Adipocyte (in vitro differentiated cells): Measurements from ENCODE around the gene CDC42BPA.

Experiments
- DNase-seq: peaks from one replicate; pipeline ENCODE4 v3.0.0-alpha.2; 2015; ENCODE audit warnings: low read depth
- H3K27me3 ChIP-seq: replicated peaks from 2 replicates; pipeline ENCODE4 v1.7.0; 2013; ENCODE audit warnings: mild to moderate bottlenecking, low read length, moderate library complexity; ENCODE audit not compliant: control insufficient read depth, insufficient read depth
- H3K36me3 ChIP-seq: 2 replicates; pipeline ENCODE4 v1.7.0; 2013; ENCODE audit warnings: low read length, mild to moderate bottlenecking, moderate library complexity; ENCODE audit not compliant: control insufficient read depth, insufficient read depth, severe bottlenecking
- H3K4me1 ChIP-seq: 2 replicates; pipeline ENCODE4 v1.7.0; 2013; ENCODE audit warnings: mild to moderate bottlenecking, low read length, moderate library complexity; ENCODE audit not compliant: control insufficient read depth, insufficient read depth
- H3K4me3 ChIP-seq: 2 replicates; pipeline ENCODE4 v1.7.0; 2013; ENCODE audit warnings: mild to moderate bottlenecking, low read length, moderate library complexity
- H3K9ac ChIP-seq: 2 replicates; pipeline ENCODE4 v1.7.0; 2013; ENCODE audit warnings: mild to moderate bottlenecking, low read length, moderate library complexity
- H3K9me3 ChIP-seq: 2 replicates; pipeline ENCODE4 v1.7.0; 2013; ENCODE audit warnings: mild to moderate bottlenecking, low read length, moderate library complexity; ENCODE audit not compliant: control insufficient read depth

The CDC42BPA gene

DNA sequence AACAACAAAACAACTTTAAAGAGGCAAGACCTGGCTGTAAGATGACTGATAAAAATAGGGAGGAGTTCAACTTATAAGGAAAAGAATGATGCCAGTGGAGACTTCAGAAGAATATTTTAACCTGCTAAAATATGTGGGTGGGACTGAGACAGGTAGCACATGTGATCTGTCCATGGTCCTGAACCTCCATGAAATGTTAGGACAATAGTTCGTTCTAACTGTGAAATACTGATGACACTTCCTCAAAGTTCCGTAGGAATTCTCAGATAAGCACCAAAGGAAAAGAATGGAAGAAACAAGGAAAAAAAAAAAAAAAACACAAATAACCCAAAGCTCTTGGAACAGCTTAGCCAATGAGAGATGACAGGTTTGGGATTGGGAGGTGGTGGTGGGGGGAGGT, 44.7 kb downstream of the CDC42BPA start:
- no peaks in the 10 kb centered on the region for H3K27me3 ChIP-seq
- no peaks in the 10 kb centered on the region for H3K36me3 ChIP-seq
- no peak overlapping the region for H3K9ac ChIP-seq
- no peak overlapping the region for H3K4me3 ChIP-seq
- peaks cover 3% of the 10 kb centered on the region for H3K4me1 ChIP-seq
- no peaks in the 10 kb centered on the region for H3K9me3 ChIP-seq
- no peak for DNase-seq

DNA sequence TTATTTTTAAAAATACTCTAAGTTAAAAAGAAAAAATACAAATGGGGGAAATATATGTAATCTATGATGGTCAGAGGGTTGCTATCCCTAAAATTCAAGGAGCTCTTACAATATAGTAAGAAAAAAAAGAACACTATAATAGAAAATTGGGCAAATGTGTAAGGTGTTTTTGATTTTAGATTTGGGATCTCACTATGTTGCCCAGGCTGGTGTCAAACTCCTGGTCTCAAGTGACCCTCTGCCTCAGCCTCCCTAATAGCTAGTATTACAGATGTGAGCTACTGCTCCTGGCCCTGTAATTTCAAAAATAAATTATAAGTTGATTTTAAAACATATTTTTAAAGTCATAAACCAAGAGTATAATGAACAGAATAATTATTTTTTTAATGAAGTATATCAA, 45.9 kb downstream of the CDC42BPA start:
- Histone ChIP-seq H3K36me3 (no peaks in the 10 kb centered on the region), H3K4me1 (peaks cover 5% of the 10 kb centered on the region)

DNA sequence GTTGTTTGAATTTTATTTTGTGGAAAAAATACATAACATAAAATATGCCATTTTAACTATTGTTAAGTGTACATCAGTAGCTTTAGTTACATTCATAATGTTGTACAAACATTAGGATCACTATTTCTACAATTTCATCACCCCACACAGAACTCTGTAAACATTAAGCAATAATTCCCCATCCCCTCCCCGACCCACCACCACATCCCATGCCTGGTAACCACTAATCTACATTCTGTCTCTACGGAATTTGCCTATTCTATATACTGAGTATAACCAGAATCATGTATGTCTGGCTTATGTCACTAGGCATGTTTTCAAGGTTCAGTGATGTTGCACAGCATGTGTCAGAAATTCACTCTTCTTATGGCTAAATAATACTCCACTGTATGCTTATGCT, 47.7 kb downstream of the CDC42BPA start:
- Histone ChIP-seq H3K9me3 (no peaks in the 10 kb centered on the region), H3K4me3 (no peak overlapping the region), H3K27me3 (no peaks in the 10 kb centered on the region), H3K36me3 (no peaks in the 10 kb centered on the region), H3K9ac (no peak overlapping the region), H3K4me1 (peaks cover 5% of the 10 kb centered on the region)
- peak; percentile 14 for DNase-seq

More for the DNA sequence above, 45.9 kb downstream of the CDC42BPA start:
- no peak overlapping the region for H3K9ac ChIP-seq
- no peaks in the 10 kb centered on the region for H3K9me3 ChIP-seq
- H3K27me3 ChIP-seq: no peaks in the 10 kb centered on the region
- DNase-seq: no peak
- H3K4me3 ChIP-seq: no peak overlapping the region

DNA sequence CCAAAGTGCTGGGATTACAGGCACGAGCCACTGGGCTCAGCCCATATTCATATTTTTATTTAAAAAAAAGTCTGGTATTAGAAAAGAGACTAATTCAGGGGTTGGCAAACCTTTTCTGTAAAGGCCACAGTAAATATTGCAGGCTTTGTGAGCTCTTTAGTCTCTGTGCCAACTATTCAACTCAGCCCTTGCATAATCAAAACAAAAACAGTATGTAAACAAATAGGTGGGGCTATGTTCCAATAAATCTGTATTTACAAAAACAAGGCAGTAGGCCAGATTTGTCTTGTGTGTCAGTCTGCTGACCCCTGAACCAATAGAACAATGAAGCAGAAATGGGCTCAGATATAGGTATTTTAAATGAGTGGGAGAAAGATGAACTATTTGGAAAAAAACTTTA, 49.3 kb downstream of the CDC42BPA start:
- no peaks in the 10 kb centered on the region for H3K9me3 ChIP-seq
- no peak overlapping the region for H3K4me3 ChIP-seq
- H3K27me3 ChIP-seq: no peaks in the 10 kb centered on the region
- no peaks in the 10 kb centered on the region for H3K36me3 ChIP-seq
- H3K9ac ChIP-seq: no peak overlapping the region
- DNase-seq: peak; percentile 70
- peaks cover 5% of the 10 kb centered on the region for H3K4me1 ChIP-seq

DNA sequence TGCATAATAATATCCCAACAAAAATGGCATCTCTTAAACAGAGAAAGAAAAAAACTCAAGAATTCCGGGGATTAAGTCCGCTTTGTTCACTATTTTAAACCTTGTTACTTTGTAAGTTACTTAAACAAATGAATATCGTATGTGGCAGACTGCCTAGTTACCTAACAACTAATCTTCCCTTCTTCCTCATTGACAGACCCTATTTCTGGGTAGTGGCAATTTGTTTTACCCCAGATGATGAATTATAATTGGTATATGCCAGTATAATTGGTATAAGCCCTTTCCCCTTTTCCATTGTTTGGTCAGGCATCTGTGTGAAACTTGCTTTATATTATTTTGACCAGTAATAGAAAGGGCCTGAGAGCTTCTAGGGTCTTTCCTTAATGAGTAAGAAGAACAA, 52.4 kb downstream of the CDC42BPA start:
- Histone ChIP-seq H3K4me3 (no peak overlapping the region), H3K27me3 (no peaks in the 10 kb centered on the region), H3K9ac (no peak overlapping the region), H3K4me1 (peaks cover 8% of the 10 kb centered on the region), H3K9me3 (no peaks in the 10 kb centered on the region), H3K36me3 (no peaks in the 10 kb centered on the region)
- no peak for DNase-seq

DNA sequence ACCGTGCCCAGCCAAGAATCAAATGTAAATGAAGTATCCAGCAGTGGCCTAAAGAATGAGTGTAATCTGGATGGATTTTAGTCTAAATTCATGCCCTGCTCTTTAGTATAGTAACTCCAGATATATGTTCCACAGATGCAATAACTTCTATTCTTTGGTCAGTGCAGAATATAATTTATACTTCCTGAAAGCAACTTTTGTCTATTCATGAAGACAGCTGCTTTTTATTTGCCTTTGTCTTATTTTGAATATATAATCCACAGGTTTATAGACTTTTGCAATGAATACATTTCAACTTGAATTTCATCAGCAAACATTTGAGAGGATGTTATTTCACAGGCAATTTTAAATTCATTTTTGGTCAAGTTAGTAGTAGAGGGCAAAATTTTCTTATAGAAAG, 54.4 kb downstream of the CDC42BPA start:
- H3K4me1 ChIP-seq: peaks cover 8% of the 10 kb centered on the region
- no peaks in the 10 kb centered on the region for H3K36me3 ChIP-seq
- DNase-seq: no peak
- H3K9me3 ChIP-seq: no peaks in the 10 kb centered on the region
- no peaks in the 10 kb centered on the region for H3K27me3 ChIP-seq
- no peak overlapping the region for H3K4me3 ChIP-seq
- H3K9ac ChIP-seq: no peak overlapping the region

DNA sequence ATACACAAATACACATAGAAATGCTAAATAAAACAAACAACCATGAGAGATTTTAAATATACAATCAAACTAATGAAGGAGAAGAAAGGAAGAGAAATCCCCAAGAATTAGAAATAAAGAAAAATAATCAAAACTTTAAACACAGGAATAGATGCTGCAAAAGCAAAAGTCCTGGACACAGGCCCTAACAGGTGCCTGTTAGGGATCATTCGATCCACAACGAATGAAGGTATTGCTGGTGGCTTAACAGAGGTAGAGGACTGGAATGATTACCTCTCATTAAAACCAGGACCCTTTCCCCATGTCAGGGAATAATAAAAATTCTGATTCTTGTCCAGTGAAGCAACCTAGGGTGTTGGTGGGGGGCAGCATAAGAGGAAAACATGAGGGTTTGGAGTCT, 56.8 kb downstream of the CDC42BPA start:
- Histone ChIP-seq H3K9me3 (no peaks in the 10 kb centered on the region), H3K4me3 (no peak overlapping the region), H3K36me3 (no peaks in the 10 kb centered on the region), H3K9ac (no peak overlapping the region), H3K27me3 (no peaks in the 10 kb centered on the region), H3K4me1 (peaks cover 3% of the 10 kb centered on the region)
- no peak for DNase-seq

DNA sequence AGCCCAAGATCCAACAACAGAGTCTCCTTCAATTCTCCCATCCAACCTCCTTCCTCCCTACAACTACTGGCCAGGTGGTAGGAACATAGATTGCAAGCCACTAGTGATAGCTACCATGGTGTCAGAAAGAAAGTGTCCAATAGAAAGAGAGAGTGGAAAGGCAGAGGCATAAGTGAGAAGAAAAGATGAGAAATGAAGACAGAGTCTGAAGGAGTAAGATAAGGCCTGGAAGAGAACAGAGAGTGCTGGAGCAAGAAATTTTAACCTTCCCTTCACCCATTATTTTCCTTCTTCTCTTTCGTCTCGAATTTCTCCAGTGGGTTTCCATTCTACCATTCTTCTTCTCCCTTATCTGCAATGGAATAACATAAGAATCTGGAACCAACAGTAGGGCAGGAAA, 57.9 kb downstream of the CDC42BPA start:
- Histone ChIP-seq H3K27me3 (no peaks in the 10 kb centered on the region), H3K9me3 (no peaks in the 10 kb centered on the region), H3K9ac (no peak overlapping the region), H3K4me3 (no peak overlapping the region), H3K4me1 (peaks cover 3% of the 10 kb centered on the region), H3K36me3 (no peaks in the 10 kb centered on the region)
- DNase-seq: no peak

DNA sequence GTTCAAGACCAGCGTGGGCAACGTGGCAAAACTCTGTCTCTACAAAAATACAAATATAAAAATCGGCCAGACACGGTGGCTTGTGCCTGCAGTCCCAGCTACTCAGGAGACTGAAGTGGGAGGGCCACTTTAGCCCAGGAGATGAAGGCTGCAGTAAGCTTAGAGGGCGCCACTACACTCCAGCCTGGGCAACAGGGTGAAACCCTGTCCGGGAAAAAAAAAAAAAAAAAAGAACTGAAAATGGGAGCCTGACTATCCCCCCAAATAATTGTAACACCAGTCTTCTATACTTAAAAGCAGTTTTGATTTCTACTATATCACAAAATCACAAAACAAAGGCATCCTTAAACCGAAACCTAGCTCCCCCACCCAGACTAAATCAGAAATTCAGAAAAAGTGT, 60.3 kb downstream of the CDC42BPA start:
- Histone ChIP-seq H3K9ac (no peak overlapping the region), H3K9me3 (no peaks in the 10 kb centered on the region), H3K27me3 (no peaks in the 10 kb centered on the region), H3K4me3 (no peak overlapping the region), H3K4me1 (peaks cover 3% of the 10 kb centered on the region), H3K36me3 (peaks cover 3% of the 10 kb centered on the region)
- no peak for DNase-seq

DNA sequence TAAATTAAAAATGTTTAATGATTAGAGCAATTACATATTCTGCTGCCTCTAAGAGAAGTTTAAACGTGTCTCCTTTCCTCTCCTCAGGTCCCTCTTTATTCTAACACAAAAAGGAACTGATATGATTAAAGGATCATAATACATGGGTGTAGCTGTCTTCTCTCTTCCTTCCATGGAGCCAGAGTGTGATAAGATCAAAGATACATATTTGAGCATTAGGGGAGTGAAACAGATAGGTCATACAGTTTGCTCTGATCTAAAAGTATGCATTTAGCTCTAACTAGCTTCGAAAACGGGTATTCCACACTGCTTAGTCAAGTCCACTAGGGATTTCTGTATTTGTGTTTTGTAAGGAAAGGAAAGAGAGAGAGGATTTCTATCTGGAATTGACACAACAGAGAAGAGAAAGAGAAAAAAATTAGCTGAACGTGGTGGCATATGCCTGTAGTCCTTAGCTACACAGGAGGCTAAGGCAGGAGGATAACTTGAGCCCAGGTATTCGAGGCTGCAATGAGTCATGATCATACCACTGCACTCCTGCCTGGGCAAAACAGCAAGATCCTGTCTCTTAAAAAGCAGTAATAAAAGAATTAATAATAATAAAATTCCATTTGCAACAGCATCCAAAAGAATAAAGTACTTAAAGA, 63.1 kb downstream of the CDC42BPA start:
- Histone ChIP-seq H3K4me3 (no peak overlapping the region), H3K9me3 (no peaks in the 10 kb centered on the region), H3K36me3 (peaks cover 6% of the 10 kb centered on the region), H3K9ac (no peak overlapping the region), H3K4me1 (no peaks in the 10 kb centered on the region), H3K27me3 (no peaks in the 10 kb centered on the region)
- DNase-seq: peak; percentile 29

DNA sequence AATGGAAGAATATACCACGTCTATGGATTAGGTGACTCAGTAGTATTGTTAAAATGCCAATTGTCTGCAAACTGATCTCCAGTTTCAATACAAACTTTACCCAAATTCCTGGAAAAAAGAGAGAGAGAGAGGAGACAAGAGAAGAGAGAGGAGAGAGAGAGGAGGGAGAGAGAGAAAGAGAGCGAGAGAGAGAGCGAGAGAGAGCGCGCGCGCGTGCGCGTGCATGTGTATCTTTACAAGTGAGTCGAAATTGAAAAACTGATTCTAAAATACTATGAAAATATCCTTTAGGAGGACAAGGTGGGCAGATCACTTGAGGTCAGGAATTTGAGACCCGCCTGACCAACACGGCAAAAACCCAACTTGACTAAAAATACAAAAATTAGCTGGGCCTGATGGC, 65.2 kb downstream of the CDC42BPA start:
- H3K9me3 ChIP-seq: no peaks in the 10 kb centered on the region
- DNase-seq: no peak
- H3K4me1 ChIP-seq: no peaks in the 10 kb centered on the region
- no peak overlapping the region for H3K4me3 ChIP-seq
- no peaks in the 10 kb centered on the region for H3K27me3 ChIP-seq
- no peak overlapping the region for H3K9ac ChIP-seq
- peaks cover 6% of the 10 kb centered on the region for H3K36me3 ChIP-seq
